NB4 (cell line): Measurements from ENCODE around the gene CAMKMT.
A peak's percentile ranks its signal among the peaks of the same experiment; 100 is the strongest.

Experiments used
- DNase-seq: peaks from one replicate; pipeline ENCODE4 v3.0.0; 2010; ENCODE audit warnings: low read depth
- H3K4me3 ChIP-seq: one replicate; pipeline ENCODE4 v1.5.1; 2011; ENCODE audit warnings: mild to moderate bottlenecking, low read depth, low read length, moderate library complexity
- MYC ChIP-seq: IDR thresholded peaks from 2 replicates; pipeline ENCODE4 v1.6.1; 2011; ENCODE audit warnings: low read depth, low read length
- POLR2A ChIP-seq: IDR thresholded peaks from 2 replicates; pipeline ENCODE4 v1.6.1; 2011; ENCODE audit warnings: mild to moderate bottlenecking; ENCODE audit not compliant: insufficient read length; ENCODE audit errors: extremely low read depth
- TF ChIP-seq, protein P1 (sequence below): IDR thresholded peaks from 2 replicates; pipeline ENCODE4 v1.6.1; 2011; ENCODE audit warnings: low read depth, low read length
- TF ChIP-seq, protein P2 (sequence below): IDR thresholded peaks from one replicate; pipeline ENCODE4 v1.5.1; 2012; ENCODE audit warnings: low read depth, low read length

CAMKMT gene

GRCh38 chr2:44789971-44790721 is 428.4 kb downstream of the CAMKMT start:
- H3K4me3 ChIP-seq: no peak overlapping the region
- TF ChIP-seq, protein P1, sequence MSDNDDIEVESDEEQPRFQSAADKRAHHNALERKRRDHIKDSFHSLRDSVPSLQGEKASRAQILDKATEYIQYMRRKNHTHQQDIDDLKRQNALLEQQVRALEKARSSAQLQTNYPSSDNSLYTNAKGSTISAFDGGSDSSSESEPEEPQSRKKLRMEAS: no peak
- no peak for TF ChIP-seq POLR2A
- no peak for TF ChIP-seq MYC
- TF ChIP-seq, protein P2, sequence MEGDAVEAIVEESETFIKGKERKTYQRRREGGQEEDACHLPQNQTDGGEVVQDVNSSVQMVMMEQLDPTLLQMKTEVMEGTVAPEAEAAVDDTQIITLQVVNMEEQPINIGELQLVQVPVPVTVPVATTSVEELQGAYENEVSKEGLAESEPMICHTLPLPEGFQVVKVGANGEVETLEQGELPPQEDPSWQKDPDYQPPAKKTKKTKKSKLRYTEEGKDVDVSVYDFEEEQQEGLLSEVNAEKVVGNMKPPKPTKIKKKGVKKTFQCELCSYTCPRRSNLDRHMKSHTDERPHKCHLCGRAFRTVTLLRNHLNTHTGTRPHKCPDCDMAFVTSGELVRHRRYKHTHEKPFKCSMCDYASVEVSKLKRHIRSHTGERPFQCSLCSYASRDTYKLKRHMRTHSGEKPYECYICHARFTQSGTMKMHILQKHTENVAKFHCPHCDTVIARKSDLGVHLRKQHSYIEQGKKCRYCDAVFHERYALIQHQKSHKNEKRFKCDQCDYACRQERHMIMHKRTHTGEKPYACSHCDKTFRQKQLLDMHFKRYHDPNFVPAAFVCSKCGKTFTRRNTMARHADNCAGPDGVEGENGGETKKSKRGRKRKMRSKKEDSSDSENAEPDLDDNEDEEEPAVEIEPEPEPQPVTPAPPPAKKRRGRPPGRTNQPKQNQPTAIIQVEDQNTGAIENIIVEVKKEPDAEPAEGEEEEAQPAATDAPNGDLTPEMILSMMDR: no peak
- no peak for DNase-seq

DNA sequence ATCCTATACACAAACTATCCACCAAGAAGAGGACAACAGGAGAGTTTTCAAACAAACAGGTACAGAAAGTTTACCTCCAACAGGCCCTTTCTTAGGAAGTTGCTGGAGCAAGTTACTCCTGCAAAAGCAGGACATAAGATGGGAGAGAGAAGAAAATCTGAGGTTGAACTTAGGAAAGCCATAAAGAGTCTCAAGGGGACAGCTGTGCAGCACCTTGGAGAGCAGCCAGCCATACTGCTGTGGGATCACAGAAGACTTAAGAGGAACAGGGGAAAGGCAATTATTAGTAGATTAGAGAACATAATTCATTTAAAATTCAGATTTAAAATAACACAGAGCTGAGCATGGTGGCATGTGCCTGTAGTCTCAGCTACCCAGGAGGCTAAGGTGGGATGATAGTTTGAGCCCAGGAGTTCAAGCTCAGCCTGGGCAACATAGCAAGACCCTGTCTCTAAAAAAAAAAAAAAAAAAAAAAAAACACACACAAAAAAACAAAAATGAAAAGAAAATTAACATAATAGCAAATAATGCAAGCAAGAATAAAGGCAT is 431.6 kb downstream of the CAMKMT start:
- no peak overlapping the region for H3K4me3 ChIP-seq
- TF ChIP-seq POLR2A (no peak), MYC (no peak)
- TF ChIP-seq, protein P2: no peak
- TF ChIP-seq, protein P1: 0 out of 2 replicates have a peak, but pooled peaks have one; percentile 14
- peak; percentile 65 for DNase-seq

- no peak for DNase-seq
- TF ChIP-seq POLR2A: no peak
- H3K4me3 ChIP-seq: no peak overlapping the region
These were observed 435.0 kb downstream of the CAMKMT start for GRCh38 chr2:44796771-44797170.

GRCh38 chr2:44798139-44798659 is 436.5 kb downstream of the CAMKMT start:
- H3K4me3 ChIP-seq: no peak overlapping the region
- peak; percentile 26 for DNase-seq
- TF ChIP-seq, protein P1: no peak
- TF ChIP-seq, protein P2: no peak
- TF ChIP-seq POLR2A: no peak
- no peak for TF ChIP-seq MYC

- TF ChIP-seq, protein P1: no peak
- TF ChIP-seq POLR2A (no peak), MYC (no peak)
- TF ChIP-seq, protein P2: no peak
- no peak overlapping the region for H3K4me3 ChIP-seq
- DNase-seq: no peak
These were observed 437.4 kb downstream of the CAMKMT start for GRCh38 chr2:44799105-44799504.

GRCh38 chr2:44799754-44800153 is 438.0 kb downstream of the CAMKMT start:
- TF ChIP-seq, protein P1: no peak
- no peak for DNase-seq

More at GRCh38 chr2:44799754-44800153, 438.0 kb downstream of the CAMKMT start:
- no peak overlapping the region for H3K4me3 ChIP-seq
